Measurements from ENCODE around the gene CACNA1C. TPM values are rescaled to one million over a fixed set of nuclear protein-coding genes. Genes with fewer than 3 reads are reported as not detected.

The CACNA1C gene
- total and polyA plus RNA-seq, 2 donors (not counting 1 experiment from before 2014, with no cell fraction given), result 7.6 to 11.4 TPM

- TF ChIP-seq EZH2 (IDR thresholded peaks at IDR 0.05; ENCODE audit: low read length, missing control alignments) (no peak), CTCF (conservative IDR thresholded peaks at IDR 0.05 in 1 of 2, IDR thresholded peaks at IDR 0.05 in 1 of 2; ENCODE audit: low read depth in 1 of 2, low read length in 2 of 2) (no peak)
- no peak for DNase-seq (ENCODE audit: low read depth in 2 of 2)
- Histone ChIP-seq H3K27me3 (ENCODE audit: control insufficient read depth, insufficient read depth, low read length) (no peaks in the 10 kb centered on the region), H3K9me3 (ENCODE audit: control insufficient read depth, insufficient read depth, low read depth, low read length) (no peaks in the 10 kb centered on the region), H3K79me2 (ENCODE audit: control insufficient read depth, insufficient read depth, low read length) (no peaks in the 10 kb centered on the region), H3K36me3 (ENCODE audit: control insufficient read depth, insufficient read depth, low read length) (no peaks in the 10 kb centered on the region), H3K4me2 (ENCODE audit: extremely low read depth, insufficient read depth, low read length) (no peak overlapping the region), H4K20me1 (ENCODE audit: control insufficient read depth, extremely low read depth, insufficient read depth, low read length) (no peaks in the 10 kb centered on the region), H2AFZ (ENCODE audit: low read length) (no peak overlapping the region), H3K27ac (ENCODE audit: insufficient read depth, low read length) (no peak overlapping the region), H3K4me1 (ENCODE audit: control insufficient read depth, extremely low read depth, insufficient read depth, low read length) (no peaks in the 10 kb centered on the region), H3K9ac (ENCODE audit: insufficient read depth, low read length) (no peak overlapping the region), H3K4me3 (replicated peaks in 1 of 4; ENCODE audit: control extremely low read depth in 1 of 4, insufficient read depth in 1 of 4, low read depth in 3 of 4, low read length in 4 of 4) (no peak overlapping the region)
Measured at GRCh38 chr12:2484141-2484776, 431.5 kb downstream of the CACNA1C start.

DNA sequence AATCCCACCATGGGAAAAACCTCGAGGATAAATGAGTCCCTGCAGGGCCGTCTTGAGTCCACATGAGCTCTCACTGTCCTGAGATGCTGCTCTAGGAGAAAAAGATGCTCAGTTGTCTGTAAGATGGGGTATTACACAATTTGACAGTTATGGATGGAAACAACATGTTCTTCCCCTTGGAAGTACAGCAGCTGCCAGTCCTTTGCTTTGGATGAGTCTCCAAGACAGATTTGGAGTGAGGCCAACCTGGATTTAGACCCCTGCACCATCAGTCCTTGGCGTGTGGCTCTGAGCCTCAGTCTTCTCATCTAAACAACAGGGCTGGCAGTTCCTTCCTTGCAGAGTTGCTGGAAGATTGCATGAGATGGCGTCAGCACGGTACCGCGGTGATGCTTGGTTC is 432.9 kb downstream of the CACNA1C start:
- no peak overlapping the region for H3K27ac ChIP-seq (ENCODE audit: insufficient read depth, low read length)
- H3K9ac ChIP-seq (ENCODE audit: insufficient read depth, low read length), result no peak overlapping the region
- no peaks in the 10 kb centered on the region for H3K4me1 ChIP-seq (ENCODE audit: control insufficient read depth, extremely low read depth, insufficient read depth, low read length)
- peak in 1 of 2 donors; percentile 2 for DNase-seq (ENCODE audit: low read depth in 2 of 2)
- no peaks in the 10 kb centered on the region for H4K20me1 ChIP-seq (ENCODE audit: control insufficient read depth, extremely low read depth, insufficient read depth, low read length)
- H3K79me2 ChIP-seq (ENCODE audit: control insufficient read depth, insufficient read depth, low read length), result no peaks in the 10 kb centered on the region
- H3K4me2 ChIP-seq (ENCODE audit: extremely low read depth, insufficient read depth, low read length), result no peak overlapping the region
- no peaks in the 10 kb centered on the region for H3K27me3 ChIP-seq (ENCODE audit: control insufficient read depth, insufficient read depth, low read length)
- no peaks in the 10 kb centered on the region for H3K9me3 ChIP-seq (ENCODE audit: control insufficient read depth, insufficient read depth, low read depth, low read length)
- no peak overlapping the region for H3K4me3 ChIP-seq (replicated peaks in 1 of 4; ENCODE audit: control extremely low read depth in 1 of 4, insufficient read depth in 1 of 4, low read depth in 3 of 4, low read length in 4 of 4)
- TF ChIP-seq CTCF (conservative IDR thresholded peaks at IDR 0.05 in 1 of 2, IDR thresholded peaks at IDR 0.05 in 1 of 2; ENCODE audit: low read depth in 1 of 2, low read length in 2 of 2), result no peak
- no peak for TF ChIP-seq EZH2 (IDR thresholded peaks at IDR 0.05; ENCODE audit: low read length, missing control alignments)
- H2AFZ ChIP-seq (ENCODE audit: low read length), result no peak overlapping the region
- H3K36me3 ChIP-seq (ENCODE audit: control insufficient read depth, insufficient read depth, low read length), result no peaks in the 10 kb centered on the region

DNA sequence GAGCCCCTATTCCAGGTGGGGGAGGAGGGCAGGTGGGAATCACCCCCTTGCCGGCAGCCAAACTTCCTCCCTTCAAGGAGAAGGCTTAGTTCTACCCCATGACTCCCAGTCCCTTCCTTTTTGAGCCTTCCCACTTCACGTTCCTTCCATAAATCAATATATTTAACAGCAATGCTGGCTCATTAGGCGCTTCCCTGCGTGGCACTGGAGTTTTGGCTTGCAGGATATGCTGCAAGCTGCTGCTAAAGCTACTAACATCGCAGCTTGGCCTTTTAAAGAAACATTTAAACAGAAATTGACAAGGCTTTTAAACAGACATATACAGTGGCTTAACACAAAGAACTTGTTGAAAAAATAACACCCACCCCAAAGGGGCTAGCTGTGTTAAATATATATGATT is 434.0 kb downstream of the CACNA1C start:
- Histone ChIP-seq H4K20me1 (ENCODE audit: control insufficient read depth, extremely low read depth, insufficient read depth, low read length) (no peaks in the 10 kb centered on the region), H3K4me3 (replicated peaks in 1 of 4; ENCODE audit: control extremely low read depth in 1 of 4, insufficient read depth in 1 of 4, low read depth in 3 of 4, low read length in 4 of 4) (no peak overlapping the region), H2AFZ (ENCODE audit: low read length) (no peak overlapping the region), H3K9me3 (ENCODE audit: control insufficient read depth, insufficient read depth, low read depth, low read length) (no peaks in the 10 kb centered on the region), H3K4me1 (ENCODE audit: control insufficient read depth, extremely low read depth, insufficient read depth, low read length) (no peaks in the 10 kb centered on the region), H3K36me3 (ENCODE audit: control insufficient read depth, insufficient read depth, low read length) (no peaks in the 10 kb centered on the region), H3K4me2 (ENCODE audit: extremely low read depth, insufficient read depth, low read length) (no peak overlapping the region), H3K27ac (ENCODE audit: insufficient read depth, low read length) (no peak overlapping the region), H3K9ac (ENCODE audit: insufficient read depth, low read length) (no peak overlapping the region), H3K79me2 (ENCODE audit: control insufficient read depth, insufficient read depth, low read length) (no peaks in the 10 kb centered on the region), H3K27me3 (ENCODE audit: control insufficient read depth, insufficient read depth, low read length) (no peaks in the 10 kb centered on the region)
- DNase-seq (ENCODE audit: low read depth in 2 of 2), result no peak
- no peak for TF ChIP-seq EZH2 (IDR thresholded peaks at IDR 0.05; ENCODE audit: low read length, missing control alignments)
- TF ChIP-seq CTCF (conservative IDR thresholded peaks at IDR 0.05 in 1 of 2, IDR thresholded peaks at IDR 0.05 in 1 of 2; ENCODE audit: low read depth in 1 of 2, low read length in 2 of 2), result no peak
